ENCODE data around the gene GLB1L2.

Gene GLB1L2

GRCh38 chr11:134388590-134388989, 56.8 kb downstream of the GLB1L2 start:
- peak; percentile 37 for DNase-seq

DNA sequence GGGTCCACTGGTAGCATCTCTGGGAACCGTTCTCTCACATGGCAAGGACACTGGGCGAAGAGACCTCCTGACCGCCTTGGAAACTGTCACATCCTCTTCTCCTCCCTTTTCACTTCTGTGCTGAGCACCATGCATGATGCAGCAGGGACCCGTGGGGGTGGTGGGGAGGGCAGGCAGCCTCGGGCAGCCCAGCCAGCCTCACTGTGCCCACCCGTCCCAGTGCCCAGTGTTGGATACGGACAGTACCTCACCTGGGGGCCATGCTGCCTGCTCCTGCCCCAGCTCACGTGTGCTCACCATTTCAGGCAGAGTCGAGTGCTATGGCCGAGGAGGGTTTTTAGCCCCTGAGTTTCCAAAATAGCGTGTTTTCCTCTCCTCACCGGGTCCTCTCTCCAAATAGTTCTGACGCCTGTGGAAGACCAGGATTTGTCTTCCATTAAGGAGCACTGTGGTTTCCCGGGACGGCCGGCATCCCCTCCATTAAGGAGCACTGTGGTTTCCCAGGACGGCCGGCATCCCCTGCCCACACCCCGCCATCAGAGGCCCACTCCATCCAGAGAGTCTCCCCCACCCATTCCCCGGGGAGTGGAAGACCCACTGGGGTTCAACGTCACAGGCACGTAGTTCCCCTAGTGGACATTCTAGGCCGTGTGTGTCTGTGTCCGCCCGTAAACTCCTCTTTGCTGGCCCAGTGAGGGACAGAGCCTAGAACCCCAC, 57.8 kb downstream of the GLB1L2 start:
- DNase-seq: no peak

DNA sequence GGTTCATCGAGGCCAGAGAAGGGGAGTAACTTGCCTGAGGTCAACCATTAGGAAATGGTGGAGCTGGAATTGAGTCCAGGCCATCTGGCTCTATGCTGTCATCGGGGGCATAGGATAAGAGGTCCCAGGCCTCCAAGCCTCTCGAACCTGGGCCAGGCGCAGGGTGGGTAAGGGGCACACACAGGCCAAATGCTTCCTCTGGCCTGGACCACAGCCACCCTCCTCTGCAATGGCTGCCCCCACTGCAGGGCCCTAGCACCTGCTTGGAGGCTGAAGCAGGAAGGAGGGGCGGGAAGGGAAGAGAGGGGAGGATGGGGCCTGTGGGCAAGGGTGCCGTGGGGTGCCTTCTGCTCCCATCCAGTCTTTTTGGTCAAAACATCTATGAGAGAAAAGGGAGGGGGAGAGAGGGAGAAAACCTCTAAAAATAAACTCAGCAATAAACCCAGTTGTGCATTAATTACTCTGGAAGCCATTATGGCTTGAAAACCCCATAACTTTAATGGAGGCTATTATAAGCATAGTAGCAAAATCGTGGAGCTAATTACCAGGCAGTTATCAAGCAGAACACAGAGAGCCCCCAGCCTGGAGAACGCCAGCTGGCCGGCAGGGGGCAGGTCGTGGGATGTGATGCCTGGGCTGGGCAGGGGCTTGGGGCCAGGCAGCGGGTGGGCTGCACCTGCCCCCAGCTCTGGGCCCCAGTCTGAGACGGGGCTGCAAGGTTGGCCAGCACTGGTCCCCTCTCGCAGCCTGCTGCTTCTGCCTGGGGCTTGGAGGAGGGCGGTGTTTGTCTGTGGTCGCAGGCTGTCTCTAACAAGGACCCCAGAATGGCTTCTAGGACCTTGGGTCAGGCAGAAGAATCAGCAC, 59.1 kb downstream of the GLB1L2 start:
- DNase-seq: no peak

- no peak for DNase-seq
These were observed 59.9 kb downstream of the GLB1L2 start for GRCh38 chr11:134391656-134392055.

DNA sequence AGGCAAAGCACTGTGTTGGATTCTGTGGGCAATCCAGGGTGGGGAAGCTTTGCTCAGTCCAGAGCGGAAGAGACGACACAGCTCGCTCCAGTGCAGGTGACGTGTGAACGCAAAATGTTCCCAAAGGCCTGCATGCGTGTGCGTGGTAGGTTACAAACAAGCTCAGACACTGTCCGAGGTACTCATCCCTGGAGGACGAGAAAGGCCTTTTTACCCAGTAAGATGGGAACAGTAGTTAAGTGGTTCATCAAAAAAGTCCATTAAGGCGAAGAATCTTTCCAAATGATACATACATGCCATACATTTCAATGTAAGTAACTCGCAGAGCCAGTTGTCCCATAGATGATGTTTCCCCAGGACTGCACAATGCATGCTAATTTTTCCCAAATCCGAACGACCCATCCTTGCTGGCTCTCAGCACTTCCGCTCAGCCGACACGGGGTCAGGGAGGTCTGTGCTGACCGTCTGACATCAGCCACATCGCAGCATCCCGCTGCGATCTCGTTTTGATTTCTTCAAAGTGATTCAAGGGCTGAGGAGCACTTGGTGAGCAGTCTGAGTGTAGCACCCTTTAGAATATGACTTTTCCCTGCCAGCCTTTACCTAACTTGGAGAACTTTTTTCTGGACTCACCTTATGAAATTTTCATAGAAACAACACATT, 61.3 kb downstream of the GLB1L2 start:
- no peak for DNase-seq

DNA sequence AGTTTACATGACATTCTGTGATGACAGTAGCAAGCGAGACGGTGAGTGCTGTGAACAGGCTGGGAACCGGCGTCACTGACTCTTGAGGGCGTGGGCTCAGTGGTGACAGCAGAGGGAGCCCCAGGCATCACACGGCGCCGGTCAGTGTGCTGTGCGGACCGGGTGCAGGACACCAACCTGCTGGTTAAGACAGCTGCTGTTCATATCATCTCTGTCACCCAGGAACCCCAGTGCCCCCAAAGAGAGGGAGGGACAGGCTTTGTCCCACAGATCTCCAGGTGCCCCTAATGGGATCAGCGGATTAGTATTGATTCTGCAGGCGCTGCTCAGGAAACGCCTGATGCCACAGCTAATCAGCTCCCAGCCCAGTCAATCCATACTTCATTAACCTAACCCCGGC, 61.9 kb downstream of the GLB1L2 start:
- DNase-seq: no peak

DNA sequence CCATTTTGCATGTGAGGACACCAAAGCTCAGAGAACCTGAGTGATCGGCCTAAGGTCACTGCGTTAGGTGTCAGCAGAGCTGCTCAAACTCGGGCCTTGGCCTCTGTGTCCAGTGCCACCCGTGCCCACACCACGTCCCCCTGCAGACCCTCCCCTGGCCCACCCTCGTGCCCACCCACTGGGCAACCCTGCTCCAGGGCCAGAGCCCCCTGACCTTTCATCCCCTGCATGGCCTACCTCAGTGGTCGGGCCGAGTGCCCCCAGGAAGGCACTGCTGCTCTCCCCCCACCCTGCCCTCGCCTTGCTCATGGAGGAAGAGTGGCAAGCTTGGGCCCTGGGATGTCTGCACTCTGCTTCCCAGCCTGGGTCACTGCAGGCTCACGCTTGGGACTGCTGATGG, 62.5 kb downstream of the GLB1L2 start:
- no peak for DNase-seq

- no peak for DNase-seq
These were observed 63.2 kb downstream of the GLB1L2 start for GRCh38 chr11:134395002-134395401.

DNA sequence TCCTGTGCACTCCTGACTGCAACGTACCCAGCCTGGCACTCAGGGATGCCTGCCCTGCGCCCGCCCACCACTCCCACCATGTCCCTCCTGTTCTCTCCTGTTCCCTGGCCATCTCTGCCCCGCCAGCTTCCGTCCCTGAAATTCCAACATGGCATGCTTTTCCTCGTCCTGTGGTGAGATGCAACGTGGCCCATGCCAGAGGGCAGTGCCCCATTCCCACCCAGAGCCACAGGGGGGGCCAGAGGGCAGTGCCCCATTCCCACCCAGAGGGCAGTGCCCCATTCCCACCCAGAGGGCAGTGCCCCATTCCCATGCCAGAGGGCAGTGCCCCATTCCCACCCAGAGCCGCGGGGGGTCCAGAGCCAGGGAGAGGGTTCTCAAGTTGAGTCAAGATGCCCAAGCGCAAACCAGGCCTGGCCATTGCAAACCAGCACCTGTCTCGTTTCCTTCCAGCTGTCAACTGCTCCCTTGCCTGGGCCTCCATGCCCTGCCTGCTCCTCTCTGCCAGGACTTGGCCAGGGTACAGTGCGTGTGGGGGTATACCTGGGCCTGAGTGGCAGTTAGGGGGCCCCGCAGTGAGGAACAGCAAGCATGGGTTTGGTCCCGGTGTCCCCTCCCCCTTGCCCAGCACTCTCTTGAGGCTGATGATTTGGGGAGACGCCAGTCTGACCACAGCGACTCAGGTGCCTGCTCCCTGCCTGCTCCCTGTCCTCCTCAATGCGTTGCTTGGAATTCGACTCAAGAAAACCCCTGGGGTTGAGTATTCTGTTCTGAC, 65.7 kb downstream of the GLB1L2 start:
- DNase-seq: no peak

DNA sequence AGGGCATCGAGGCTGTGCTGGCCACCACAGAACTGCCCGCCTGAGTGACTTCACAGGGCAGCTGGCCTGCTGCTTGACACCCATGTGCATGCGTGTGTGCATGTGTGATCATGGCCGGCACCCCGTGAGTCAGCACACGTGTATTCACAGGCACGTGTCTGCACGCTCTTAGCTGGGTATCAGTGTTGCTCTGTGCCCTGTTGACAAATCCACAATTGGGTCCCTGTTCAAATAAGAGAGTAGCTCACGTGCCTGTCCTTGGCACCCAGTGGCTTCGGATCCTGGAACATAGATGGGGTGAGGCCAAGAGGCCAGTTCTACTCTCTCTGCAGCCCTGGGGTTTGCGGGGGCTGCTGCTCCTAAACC, 66.3 kb downstream of the GLB1L2 start:
- peak; percentile 39 for DNase-seq

- no peak for DNase-seq
These were observed 67.0 kb downstream of the GLB1L2 start for GRCh38 chr11:134398644-134399292.

GRCh38 chr11:134399293-134399654, 67.5 kb downstream of the GLB1L2 start:
- no peak for DNase-seq

- no peak for DNase-seq
These were observed 68.2 kb downstream of the GLB1L2 start for GRCh38 chr11:134399996-134400395.

GRCh38 chr11:134401825-134402809, 70.3 kb downstream of the GLB1L2 start:
- no peak for DNase-seq

DNA sequence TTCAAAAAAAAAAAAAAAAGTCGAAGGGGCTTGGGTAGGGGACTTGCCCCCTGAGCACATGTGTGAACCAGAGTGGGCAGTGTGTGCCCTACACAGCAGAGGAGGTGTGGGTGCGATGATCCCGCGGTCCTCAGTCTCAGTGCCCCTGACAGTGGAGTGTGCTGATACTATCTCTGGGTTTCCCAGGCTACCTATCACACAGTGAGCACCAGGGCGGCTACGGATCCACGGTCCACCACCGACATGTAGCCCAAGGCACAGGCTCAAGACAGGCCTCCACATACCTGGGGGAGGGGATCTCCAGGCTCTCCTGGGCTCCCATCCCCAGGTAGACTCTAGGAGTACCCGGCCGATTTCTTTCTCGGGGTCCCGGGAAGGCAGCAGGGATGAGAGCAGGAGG, 71.1 kb downstream of the GLB1L2 start:
- no peak for DNase-seq

DNA sequence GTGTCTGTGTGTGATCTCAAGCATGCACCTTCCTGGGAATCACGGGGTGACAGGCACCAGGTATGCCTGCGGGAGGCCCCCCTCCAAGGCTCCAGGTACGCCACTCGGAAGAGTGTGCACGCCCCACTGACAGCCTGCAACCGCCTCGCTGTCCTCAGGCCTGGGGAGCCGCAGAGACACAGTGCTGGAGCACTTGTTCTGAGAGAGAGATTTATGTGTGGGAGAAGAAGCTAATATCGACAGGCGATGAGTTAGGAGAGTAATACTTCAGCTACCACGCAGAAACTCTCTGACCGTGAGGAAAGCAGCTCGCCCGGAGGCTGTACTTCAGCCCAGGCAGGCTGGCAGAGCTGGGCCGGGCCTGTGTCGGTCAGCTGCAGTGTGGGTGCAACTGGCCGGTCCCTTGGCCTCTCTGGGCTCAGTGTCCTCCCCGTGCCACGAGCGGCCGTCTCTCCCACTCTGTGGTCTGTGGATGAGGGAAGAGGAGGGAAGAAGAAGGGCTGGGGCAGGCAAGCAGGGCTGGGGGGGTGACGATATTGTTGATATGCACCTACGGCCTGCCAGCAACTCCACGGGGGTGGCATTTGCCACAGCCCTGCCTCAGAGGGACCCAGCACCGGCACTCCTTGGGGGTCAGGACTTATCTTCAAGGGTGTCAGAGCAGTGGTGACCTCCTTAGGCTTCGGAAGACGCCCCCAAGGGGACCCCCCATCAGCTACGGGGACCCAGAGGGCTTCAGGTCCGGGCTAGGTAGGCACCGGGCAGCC, 73.0 kb downstream of the GLB1L2 start:
- DNase-seq: no peak

DNA sequence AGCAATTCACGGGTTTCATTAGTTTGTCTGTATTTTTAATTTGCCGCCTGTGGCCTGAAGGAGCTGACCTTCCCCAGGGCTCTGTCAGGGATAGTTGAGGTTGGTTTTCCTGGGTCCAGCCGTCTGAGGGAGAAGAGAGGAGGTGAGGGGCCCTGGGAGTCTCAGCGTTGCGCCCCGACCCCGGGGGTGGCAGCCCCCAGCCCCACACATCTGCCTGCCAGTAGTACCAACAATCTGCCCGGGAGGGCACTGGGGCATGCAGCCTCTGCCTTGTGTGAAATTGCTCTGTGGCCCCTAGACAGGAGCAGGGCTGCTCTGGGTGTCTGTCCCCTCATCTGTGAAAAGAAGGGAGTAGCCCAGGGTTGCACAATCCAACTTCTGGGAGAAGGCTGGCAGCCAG, 73.6 kb downstream of the GLB1L2 start:
- no peak for DNase-seq

GRCh38 chr11:134405841-134406240, 74.1 kb downstream of the GLB1L2 start:
- no peak for DNase-seq

DNA sequence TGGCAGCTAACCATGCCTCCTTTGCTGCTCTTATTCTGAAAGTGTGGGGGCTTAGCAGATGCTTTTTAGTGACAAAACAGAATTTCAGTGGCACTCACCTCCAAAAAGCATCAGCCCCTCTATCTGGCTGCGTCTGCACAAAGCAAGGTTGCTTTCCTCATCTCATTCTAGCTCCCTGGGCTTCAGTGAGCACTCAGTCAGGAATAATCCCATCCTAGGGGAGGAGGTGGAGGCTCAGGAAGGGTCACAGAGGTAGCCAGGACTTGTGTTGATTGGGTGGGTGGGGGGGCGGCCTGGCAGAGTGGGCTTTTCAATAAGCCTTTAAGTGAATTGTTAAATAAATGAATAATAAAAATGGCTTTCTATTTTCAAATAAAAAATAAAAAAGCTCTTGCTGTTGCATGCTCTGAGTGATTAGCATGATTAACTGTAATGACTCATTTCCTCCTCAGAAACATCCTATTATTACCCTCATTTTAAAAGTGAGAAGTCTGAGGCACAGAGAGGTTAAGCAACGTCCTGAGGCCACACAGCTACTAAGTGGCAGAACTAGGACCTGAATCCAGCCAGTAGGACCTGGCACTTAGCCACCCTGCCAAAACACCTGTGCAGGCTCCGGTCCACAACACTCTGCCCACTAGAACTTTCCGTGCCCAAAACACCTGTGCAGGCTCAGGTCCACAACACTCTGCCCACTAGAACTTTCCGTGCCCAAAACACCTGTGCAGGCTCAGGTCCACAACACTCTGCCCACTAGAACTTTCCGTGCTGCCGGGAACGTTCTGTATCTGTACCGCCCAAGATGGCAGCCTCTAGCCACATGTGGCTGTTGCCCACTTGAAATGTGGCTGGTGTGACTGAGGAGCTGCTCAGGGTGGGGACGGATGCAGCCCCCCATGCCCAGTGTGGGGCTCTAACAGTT, 74.7 kb downstream of the GLB1L2 start:
- DNase-seq: no peak
